Liver (tissue), 9 donors: Measurements from ENCODE around the gene DYSF. TPM values are rescaled to one million over a fixed set of nuclear protein-coding genes. Genes with fewer than 3 reads are reported as not detected.

Source experiments
- DNase-seq: peaks from one replicate; pipeline ENCODE4 v3.0.0-alpha.2; 2017; ENCODE audit warnings: low spot score
- H3K27ac ChIP-seq, 2 donors: one replicate each; pipeline ENCODE4 v1.7.0; 2013; ENCODE audit warnings: inconsistent platforms in 2 of 2, low read length in 2 of 2, control low read depth in 1 of 2, low read depth in 1 of 2, mild to moderate bottlenecking in 1 of 2
- H3K27me3 ChIP-seq, 4 donors: one replicate each; pipeline versions ENCODE4 v1.6.1 to v1.7.0; 2013; ENCODE audit warnings: low read length in 3 of 4, inconsistent platforms in 1 of 4, mild to moderate bottlenecking in 1 of 4, moderate library complexity in 1 of 4; ENCODE audit not compliant: control insufficient read depth in 4 of 4, insufficient read depth in 4 of 4
- H3K36me3 ChIP-seq, 4 donors: one replicate each; pipeline versions ENCODE4 v1.6.1 to v1.7.0; 2013; ENCODE audit warnings: low read length in 3 of 4, mild to moderate bottlenecking in 3 of 4, low read depth in 1 of 4, moderate library complexity in 1 of 4; ENCODE audit not compliant: control insufficient read depth in 4 of 4, insufficient read depth in 3 of 4
- H3K4me1 ChIP-seq, 4 donors: one replicate each; pipeline versions ENCODE4 v1.6.1 to v1.7.0; 2013; ENCODE audit warnings: low read length in 3 of 4, mild to moderate bottlenecking in 3 of 4, moderate library complexity in 1 of 4; ENCODE audit not compliant: control insufficient read depth in 4 of 4, insufficient read depth in 4 of 4
- H3K4me3 ChIP-seq, 3 donors: one replicate each; pipeline versions ENCODE4 v1.6.1 to v1.7.0; 2013; ENCODE audit warnings: low read length in 3 of 3, control low read depth in 1 of 3, low read depth in 1 of 3, mild to moderate bottlenecking in 1 of 3
- H3K9ac ChIP-seq, 2 donors: one replicate each; pipeline ENCODE4 v1.7.0; 2013; ENCODE audit warnings: low read length in 2 of 2, mild to moderate bottlenecking in 2 of 2, moderate library complexity in 2 of 2, control low read depth in 1 of 2, low read depth in 1 of 2
- H3K9me3 ChIP-seq, 4 donors: one replicate each; pipeline versions ENCODE4 v1.6.1 to v1.7.0; 2013; ENCODE audit warnings: low read length in 3 of 4; ENCODE audit not compliant: control insufficient read depth in 4 of 4
- CTCF ChIP-seq: fragments of 150-350 bp; IDR thresholded peaks from 2 replicates; pipeline ENCODE4 v1.5.1; 2017; ENCODE audit warnings: improper control_type of control experiment, low read depth, low read length; ENCODE audit not compliant: missing input control
- EGR1 ChIP-seq, 2 donors: IDR thresholded peaks; 2 replicates each; pipeline ENCODE4 v1.6.1; 2016 to 2018; ENCODE audit warnings: antibody characterized with exemption in 2 of 2, low read depth in 2 of 2
- FOXA1 ChIP-seq: IDR thresholded peaks from 2 replicates; pipeline ENCODE4 v1.6.1; 2016; ENCODE audit warnings: antibody characterized with exemption
- FOXA2 ChIP-seq: IDR thresholded peaks from 2 replicates; pipeline ENCODE4 v1.6.1; 2016; ENCODE audit warnings: antibody characterized with exemption
- GABPA ChIP-seq, 2 donors: IDR thresholded peaks in 1 of 2; conservative IDR thresholded peaks in 1 of 2; 2 replicates each; pipeline ENCODE4 v1.6.1; 2016; ENCODE audit warnings: antibody characterized with exemption in 2 of 2, mild to moderate bottlenecking in 1 of 2, moderate library complexity in 1 of 2
- HNF4G ChIP-seq: IDR thresholded peaks from 2 replicates; pipeline ENCODE4 v1.6.1; 2016; ENCODE audit warnings: antibody characterized with exemption
- JUND ChIP-seq, 2 donors: IDR thresholded peaks; 2 replicates each; pipeline ENCODE4 v1.6.1; 2016; ENCODE audit warnings: antibody characterized with exemption in 2 of 2
- NR2F2 ChIP-seq: IDR thresholded peaks from 2 replicates; pipeline ENCODE4 v1.6.1; 2016; ENCODE audit warnings: antibody characterized with exemption
- RAD21 ChIP-seq, 2 donors: IDR thresholded peaks; 2 replicates each; pipeline ENCODE4 v1.6.1; 2016; ENCODE audit warnings: antibody characterized with exemption in 2 of 2, mild to moderate bottlenecking in 2 of 2
- RXRA ChIP-seq, 2 donors: IDR thresholded peaks; 2 replicates each; pipeline ENCODE4 v1.6.1; 2017 to 2018; ENCODE audit warnings: antibody characterized with exemption in 2 of 2, mild to moderate bottlenecking in 1 of 2
- SP1 ChIP-seq: IDR thresholded peaks from 2 replicates; pipeline ENCODE4 v1.6.1; 2018; ENCODE audit warnings: antibody characterized with exemption, mild to moderate bottlenecking
- TAF1 ChIP-seq: conservative IDR thresholded peaks from 2 replicates; pipeline ENCODE4 v1.6.1; 2016; ENCODE audit warnings: antibody characterized with exemption, mild to moderate bottlenecking
- YY1 ChIP-seq: IDR thresholded peaks from 2 replicates; pipeline ENCODE4 v1.6.1; 2016; ENCODE audit warnings: antibody characterized with exemption, mild to moderate bottlenecking
- WGBS: extraction: QIAGEN DNeasy Blood & Tissue Kit; methylation state at CpG from one replicate; pipeline ENCODE4 v1.1.7; 2013; 5-methylcytosine and 5-hydroxymethylcytosine counted together
- polyA plus RNA-seq, 2 donors: library from polyadenylated mRNA; stranded (reverse) in 1 of 2; unstranded in 1 of 2; fragments of 200-250 nt in 1 of 2; fragments of >200 nt in 1 of 2; fragmentation: Nextera tagmentation in 1 of 2; extraction: Ambion mirVana in 1 of 2; gene quantifications; one replicate each; pipeline versions ENCODE4 v1.2.1 to v1.2.3, GENCODE V29; 2013 to 2015
- total RNA-seq, 2 donors: library from RNA; depleted of rRNA; stranded (reverse); fragments of >200 nt; gene quantifications; one replicate each; pipeline ENCODE4 v1.2.3, GENCODE V29; 2014
- TF ChIP-seq, protein P1 (sequence below): IDR thresholded peaks from 2 replicates; pipeline ENCODE4 v1.6.1; 2016; ENCODE audit warnings: antibody characterized with exemption
- donor health status: healthy.
- donor health status: healthy.
- donor health status: healthy.
- donor health status: healthy.
- donor health status: healthy.

DYSF gene
- total and polyA plus RNA-seq, 4 donors: 8.5 to 20.8 (median 13.6) TPM

- Histone ChIP-seq H3K4me3 (no peak overlapping the region), H3K9me3 (no peaks in the 10 kb centered on the region), H3K27ac (no peak overlapping the region), H3K9ac (no peak overlapping the region), H3K36me3 (peaks cover 0 to 7% (median 1%) of the 10 kb centered on the region in 4 donors), H3K27me3 (no peaks in the 10 kb centered on the region), H3K4me1 (no peaks in the 10 kb centered on the region)
- TF ChIP-seq FOXA1 (no peak), NR2F2 (no peak), FOXA2 (no peak), CTCF (no peak), SP1 (no peak), TAF1 (no peak), YY1 (no peak), GABPA (IDR thresholded peaks at IDR 0.05 in 1 of 2, conservative IDR thresholded peaks at IDR 0.05 in 1 of 2) (no peak)
- TF ChIP-seq, protein P1, sequence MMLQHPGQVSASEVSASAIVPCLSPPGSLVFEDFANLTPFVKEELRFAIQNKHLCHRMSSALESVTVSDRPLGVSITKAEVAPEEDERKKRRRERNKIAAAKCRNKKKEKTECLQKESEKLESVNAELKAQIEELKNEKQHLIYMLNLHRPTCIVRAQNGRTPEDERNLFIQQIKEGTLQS: no peak
- WGBS: 93% methylated on average over 3 of the region's 3 CpGs
- peak; percentile 48 for DNase-seq
Measured at GRCh38 chr2:71606244-71606643, 152.9 kb downstream of the DYSF start.

DNA sequence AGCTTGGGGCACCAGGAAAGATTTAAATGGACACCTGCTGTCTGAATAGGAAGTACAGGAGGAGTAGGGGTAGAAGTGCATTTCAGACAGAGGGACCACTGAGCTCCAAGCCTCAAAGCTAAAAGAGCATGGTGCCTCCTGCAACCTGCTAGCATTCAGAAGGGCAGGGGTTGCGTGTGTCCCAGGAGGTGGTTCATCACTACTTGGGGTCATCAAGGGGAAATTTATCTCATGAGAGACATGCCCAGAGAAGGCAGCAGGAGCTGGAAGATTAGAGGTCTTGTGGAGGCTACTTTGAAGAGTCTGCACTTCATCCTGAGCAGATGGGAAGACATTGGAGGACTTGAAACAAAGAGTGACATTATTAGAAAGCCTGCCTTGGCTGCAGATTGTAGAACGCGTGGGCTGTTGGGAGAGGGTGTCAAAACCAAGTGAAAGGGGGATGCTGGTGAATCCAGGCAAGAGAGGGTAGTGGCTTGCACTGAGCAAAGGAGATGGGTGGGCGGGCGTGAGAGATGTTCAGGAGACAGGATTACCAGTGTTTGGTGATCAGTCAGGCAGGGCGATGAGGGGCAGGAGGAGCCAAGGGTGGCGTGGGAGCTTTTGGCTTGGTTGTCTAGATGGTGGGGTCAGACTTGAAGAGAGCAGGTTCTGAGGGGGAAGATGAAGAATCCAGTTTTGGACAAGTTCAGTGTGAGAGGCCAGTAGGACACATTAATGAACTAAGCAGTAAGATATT lies 154.0 kb downstream of the DYSF start:
- peak; percentile 34 for DNase-seq
- Histone ChIP-seq H3K9ac (no peak overlapping the region), H3K36me3 (peaks cover 0 to 11% (median 1%) of the 10 kb centered on the region in 4 donors), H3K27ac (no peak overlapping the region), H3K4me1 (no peaks in the 10 kb centered on the region), H3K27me3 (no peaks in the 10 kb centered on the region), H3K4me3 (no peak overlapping the region), H3K9me3 (no peaks in the 10 kb centered on the region)
- no peak for TF ChIP-seq CTCF
- TF ChIP-seq RXRA (IDR thresholded peaks at IDR 0.05): no peak
- no peak for TF ChIP-seq NR2F2
- TF ChIP-seq GABPA (IDR thresholded peaks at IDR 0.05 in 1 of 2, conservative IDR thresholded peaks at IDR 0.05 in 1 of 2): no peak
- TF ChIP-seq RAD21 (IDR thresholded peaks at IDR 0.05): no peak
- TF ChIP-seq YY1: no peak
- TF ChIP-seq TAF1: no peak
- no peak for TF ChIP-seq JUND (IDR thresholded peaks at IDR 0.05)
- no peak for TF ChIP-seq HNF4G
- no peak for TF ChIP-seq EGR1 (IDR thresholded peaks at IDR 0.05; ENCODE audit: low read depth in 2 of 2)
- TF ChIP-seq, protein P1: no peak
- TF ChIP-seq SP1: no peak
- WGBS: 95% methylated on average over 7 of the region's 7 CpGs
